NCI-H2107 treated with DMSO at 0.1 percent for 48 hours (cell line): ENCODE results near the gene IRF7.

Experiments
- DNase-seq: peaks from one replicate; lab custom pipeline; 2025; ENCODE audit not compliant: unreplicated experiment; lab: John Stamatoyannopoulos, UW

Gene IRF7

DNA sequence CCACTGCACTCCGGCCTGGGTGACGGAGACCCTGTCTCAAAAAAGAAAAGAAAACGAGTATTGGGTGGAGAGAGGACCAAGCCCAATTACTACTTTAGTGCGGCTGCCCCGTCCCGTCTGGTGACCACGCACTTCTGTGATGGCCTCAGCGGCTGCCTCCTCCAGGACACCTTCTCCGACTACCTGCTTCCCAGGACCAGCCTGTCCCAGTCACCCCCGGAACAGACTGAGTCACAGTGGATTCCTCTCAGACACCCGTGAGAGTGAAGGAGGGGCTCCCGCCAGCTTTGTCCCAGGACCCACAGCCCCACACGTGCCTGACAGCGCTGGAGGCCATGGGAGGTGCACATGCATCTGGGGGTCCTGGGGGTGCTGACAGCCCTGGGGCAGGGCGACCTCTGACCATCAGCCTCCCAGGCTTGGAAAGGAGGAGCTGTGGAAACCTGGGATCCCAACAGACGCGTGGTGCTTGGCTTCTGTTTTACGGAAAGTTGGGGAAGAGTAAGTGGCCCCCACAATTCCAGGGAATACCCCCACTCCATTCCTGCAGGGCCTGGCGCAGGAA is 26.1 kb upstream of the IRF7 start:
- no peak for DNase-seq

- no peak for DNase-seq
Measured at GRCh38 chr11:640021-640706, 24.4 kb upstream of the IRF7 start.

GRCh38 chr11:639332-639955 is 23.7 kb upstream of the IRF7 start:
- no peak for DNase-seq

DNA sequence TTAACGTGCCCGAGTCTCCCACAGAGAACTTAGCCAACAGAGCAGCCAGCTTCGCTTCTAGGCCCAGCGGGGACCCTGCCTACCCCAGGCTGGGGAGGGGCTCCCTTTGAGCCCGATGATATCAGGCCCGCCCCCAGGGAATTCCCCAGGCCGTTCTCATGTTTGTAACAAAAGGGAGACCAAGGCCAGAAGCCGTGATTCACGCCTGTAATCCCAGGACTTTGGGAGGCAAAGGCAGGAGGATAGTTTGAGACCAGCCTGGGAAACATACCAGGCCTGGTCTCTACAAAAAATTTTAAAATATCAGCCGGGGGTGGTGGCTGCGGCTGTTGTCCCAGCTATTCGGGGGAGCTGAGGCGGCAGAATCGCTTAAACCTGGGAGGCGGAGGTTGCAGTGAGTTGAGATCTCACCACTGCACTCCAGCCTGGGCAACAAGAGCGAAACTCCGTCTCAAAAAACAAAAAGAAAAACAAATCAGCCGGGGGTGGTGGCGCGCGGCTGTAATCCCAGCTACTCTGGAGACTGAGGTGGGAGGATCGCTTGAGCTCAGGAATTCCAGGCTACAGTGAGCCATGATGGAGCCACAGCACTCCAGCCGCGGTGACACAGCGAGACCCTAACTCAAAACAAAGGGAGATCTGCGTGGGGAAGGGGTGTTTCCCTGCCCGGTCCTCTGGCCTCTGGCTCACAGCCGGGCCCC is 23.0 kb upstream of the IRF7 start:
- DNase-seq = no peak

GRCh38 chr11:637593-638521 is 22.1 kb upstream of the IRF7 start:
- DNase-seq = no peak

GRCh38 chr11:637333-637592 is 21.5 kb upstream of the IRF7 start:
- DNase-seq = no peak

DNA sequence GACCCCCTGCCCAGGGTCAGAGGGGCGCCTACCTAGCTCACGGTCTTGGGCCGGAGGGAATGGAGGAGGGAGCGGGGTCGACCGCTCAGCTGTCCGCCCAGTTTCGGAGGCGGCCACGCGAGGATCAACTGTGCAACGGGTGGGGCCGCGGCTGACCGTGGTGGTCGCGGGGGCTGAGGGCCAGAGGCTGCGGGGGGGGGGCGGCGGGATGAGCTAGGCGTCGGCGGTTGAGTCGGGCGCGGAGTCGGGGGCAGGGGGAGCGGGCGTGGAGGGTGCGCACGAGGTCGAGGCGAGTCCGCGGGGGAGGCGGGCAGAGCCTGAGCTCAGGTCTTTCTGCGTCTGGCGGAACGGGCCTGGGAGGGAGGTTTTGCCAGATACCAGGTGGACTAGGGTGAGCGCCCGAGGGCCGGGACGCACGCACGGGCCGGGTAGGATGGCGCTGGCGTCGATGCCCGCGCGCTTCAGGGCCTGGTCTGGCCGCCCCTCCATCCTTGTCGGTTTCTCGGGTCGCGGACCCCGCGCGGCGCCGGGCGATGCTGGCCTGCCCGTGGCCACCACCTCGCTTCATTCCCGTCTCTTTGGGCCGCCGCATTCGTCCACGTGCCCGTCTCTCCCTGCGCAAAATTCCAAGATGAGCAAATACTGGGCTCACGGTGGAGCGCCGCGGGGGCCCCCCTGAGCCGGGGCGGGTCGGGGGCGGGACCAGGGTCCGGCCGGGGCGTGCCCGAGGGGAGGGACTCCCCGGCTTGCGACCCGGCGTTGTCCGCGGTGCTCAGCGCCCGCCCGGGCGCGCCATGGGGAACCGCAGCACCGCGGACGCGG is 21.0 kb upstream of the IRF7 start, which contains the start of gene DRD4:
TSS of gene DRD4 (plus strand) at position 759 of the 822 bp plus-strand sequence. CDS start at position 795, 36 bp downstream.
- DNase-seq = no peak

GRCh38 chr11:635945-636510 is 20.3 kb upstream of the IRF7 start:
- DNase-seq = no peak

GRCh38 chr11:630871-631270 is 15.1 kb upstream of the IRF7 start:
- DNase-seq = no peak

DNA sequence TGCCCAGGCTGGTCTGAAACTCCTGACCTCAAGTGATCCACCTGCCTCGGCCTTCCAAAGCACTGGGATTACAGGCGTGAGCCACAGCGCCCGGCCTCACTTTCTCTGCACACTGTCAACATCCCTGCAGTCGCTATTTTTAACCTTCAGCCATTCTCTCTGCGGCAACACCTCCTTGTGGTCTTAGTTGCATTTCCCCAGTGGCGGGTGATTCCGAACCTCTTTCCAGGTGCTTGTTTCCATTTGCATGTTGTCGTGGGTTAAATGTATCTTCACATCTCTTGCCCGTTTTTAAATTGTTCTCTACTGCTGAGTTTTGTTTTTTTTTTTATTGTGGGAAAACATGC is 13.5 kb upstream of the IRF7 start:
- DNase-seq = peak; percentile 47

GRCh38 chr11:628056-628455 is 12.3 kb upstream of the IRF7 start:
- DNase-seq = no peak

- no peak for DNase-seq
Measured at GRCh38 chr11:627308-627576, 11.5 kb upstream of the IRF7 start.

- no peak for DNase-seq
Measured at GRCh38 chr11:626475-627307, 10.9 kb upstream of the IRF7 start, which contains the start of gene SCT. SCT (minus strand) TSS chr11:627181; CDS start chr11:627143, 38 bp downstream.

DNA sequence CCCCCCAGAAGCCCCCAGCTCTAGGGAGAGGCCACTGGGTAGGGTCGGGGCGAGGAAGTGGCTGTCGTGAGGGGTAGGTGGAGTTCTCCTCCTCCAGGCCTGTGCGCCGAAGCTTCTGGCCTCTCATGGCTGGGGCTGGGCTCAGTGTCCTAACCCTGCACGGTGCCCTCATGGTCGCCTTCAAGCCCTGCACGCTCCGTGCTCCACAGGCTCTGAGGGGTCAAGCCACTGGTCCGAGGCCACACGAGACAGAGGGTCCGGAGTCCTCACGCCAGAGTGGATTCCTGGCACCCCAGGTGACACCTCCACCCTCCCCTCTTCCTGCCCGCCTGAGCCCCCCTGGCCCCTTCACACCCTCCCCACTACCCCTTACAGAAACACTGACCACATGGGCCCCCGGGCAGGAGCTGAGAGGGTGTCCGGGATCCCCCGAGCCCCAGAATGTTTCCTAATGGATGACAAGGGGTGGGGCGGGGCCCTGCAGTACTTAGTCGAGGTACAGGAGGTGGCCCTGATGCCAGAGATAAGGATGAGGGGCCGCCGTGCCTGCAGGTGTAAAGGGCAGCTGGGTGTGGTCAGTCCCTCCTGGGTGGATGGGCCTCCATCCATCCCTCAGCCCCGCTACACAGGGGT is 10.0 kb upstream of the IRF7 start:
- DNase-seq = no peak

DNA sequence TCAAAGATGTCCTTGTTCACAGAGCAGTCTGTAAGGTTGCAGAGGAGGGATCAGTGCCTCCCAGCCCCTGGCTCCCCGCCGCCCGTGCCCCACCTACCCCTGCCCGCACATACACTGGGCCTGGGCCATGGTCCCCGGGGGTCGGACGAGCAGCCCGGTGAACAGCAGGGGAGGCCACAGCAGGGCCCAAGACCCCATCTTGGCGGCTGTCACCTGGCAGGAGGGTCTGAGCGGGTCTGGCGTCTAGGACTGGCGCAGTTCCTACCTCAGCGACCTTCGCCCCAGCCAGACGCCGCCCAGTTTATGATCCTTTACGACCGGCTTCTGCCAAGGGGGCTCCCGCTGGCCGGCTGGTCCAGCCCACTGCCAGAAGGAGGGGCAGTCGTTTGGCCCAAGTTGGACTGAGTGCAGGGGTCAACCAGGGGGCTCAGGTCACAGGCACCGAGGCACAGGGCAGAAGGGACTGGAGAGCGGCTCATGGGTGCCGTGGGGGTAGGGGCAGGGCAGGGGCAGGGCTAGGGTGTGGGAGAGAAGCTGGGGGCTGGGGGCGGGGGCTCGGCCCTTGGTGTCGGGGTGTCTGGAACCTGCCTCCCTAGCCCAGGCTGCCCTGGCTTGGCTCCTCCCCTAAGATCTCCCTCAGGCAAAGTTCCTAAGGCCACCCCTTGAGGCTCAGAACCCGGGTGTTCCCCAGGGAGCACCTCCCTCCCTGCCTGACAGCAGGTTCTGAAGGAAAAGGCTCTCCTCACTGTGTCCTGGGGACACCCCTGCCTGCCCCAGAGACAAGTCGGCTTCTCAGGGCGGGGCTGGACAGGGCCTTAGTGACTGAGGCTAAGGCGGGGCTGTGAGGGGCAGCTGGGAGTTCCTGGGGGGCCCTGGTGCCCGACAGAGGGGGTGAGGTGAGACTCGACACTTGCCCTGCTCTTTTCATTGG is 9.2 kb upstream of the IRF7 start, which contains the start of gene CDHR5:
TSS of gene CDHR5 (minus strand) at position 251 of the 931 bp plus-strand sequence. CDS start at position 198, 53 bp downstream.
- no peak for DNase-seq

DNA sequence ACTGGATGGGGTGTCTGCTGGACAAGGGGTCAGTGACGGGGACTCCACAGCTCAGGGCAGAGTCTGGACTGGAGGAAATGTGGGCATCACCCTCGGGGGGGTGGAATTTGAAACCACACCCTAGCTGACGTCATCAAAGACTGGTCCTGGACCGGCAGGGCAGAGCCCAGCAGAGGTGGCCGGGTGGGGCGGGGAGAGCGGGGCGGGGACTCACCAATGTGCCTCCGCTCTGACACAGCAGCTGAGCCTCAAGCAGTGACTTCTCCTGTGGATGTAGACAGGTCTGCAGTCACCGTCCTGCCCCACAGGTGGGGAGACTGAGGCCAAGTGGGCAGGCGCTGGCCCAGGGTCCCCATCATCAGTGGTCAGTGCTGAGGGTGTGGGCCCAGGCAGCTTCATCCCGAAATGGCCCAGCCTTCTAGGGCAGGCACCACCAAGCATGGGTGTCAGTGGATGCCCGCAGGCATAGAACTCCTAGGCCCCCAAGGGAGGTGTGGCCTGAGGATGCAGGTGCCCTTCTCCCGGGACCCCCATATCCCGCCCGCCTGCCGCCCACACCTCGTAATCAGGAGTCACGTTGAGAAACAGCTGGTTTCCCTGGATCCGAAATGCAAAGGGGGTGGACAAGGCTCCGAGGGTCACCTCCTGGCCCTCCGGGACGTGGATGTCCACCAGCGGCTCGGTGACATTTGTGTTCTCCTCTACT is 8.4 kb upstream of the IRF7 start:
- no peak for DNase-seq

DNA sequence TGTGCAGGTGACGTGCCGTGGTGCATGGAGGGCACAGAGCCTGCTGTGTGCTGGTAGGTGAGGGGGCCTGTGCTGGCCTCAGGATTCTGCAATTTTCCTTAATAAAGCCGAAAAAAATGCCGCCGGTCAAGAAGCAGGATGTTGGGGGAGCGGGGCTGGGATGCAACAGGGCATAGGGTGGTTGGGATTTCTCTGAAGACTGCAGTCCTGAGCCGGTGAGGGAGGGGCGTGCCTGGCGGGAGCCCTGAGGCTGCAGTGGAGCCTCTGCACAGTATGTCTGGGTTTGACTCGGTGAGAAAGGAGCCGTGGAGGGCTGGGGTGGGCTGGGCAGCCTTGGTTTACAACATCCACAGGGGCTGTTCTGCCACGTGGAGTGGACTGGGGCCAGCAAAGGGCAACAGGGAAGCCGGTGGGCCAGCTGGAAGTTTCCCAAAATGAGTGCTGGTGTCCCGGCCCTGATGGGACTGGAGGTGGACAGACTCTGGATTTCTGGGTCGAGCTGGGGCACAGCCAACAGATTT is 7.7 kb upstream of the IRF7 start:
- no peak for DNase-seq
